OCI-LY3 (cell line): Measurements from ENCODE around the gene SRSF7.

ENCODE experiments used
- H2AFZ ChIP-seq: fragments of 200-600, 300-600 bp; shearing (Covaris generic); 2 replicates; pipeline ENCODE4 v1.6.0; 2014; ENCODE audit warnings: antibody characterized with exemption, low read depth, low read length
- H3K27ac ChIP-seq: fragments of 200-600, 300-600 bp; sonication (generic); 2 replicates; pipeline ENCODE4 v1.5.1; 2014; ENCODE audit warnings: mild to moderate bottlenecking, low read length, moderate library complexity, mixed read lengths
- H3K27me3 ChIP-seq: fragments of 200-600, 300-600 bp; sonication (generic); 2 replicates; pipeline ENCODE4 v1.6.1; 2014; ENCODE audit warnings: low read depth, low read length, mixed read lengths
- H3K36me3 ChIP-seq: fragments of 200-600, 300-600 bp; sonication (generic); replicated peaks from 2 replicates; pipeline ENCODE3; 2014; ENCODE audit warnings: low read depth, low read length, mixed read lengths
- H3K4me1 ChIP-seq: fragments of 300-600, 200-600 bp; sonication (generic); 2 replicates; pipeline ENCODE4 v1.6.1; 2014; ENCODE audit warnings: low read length, mixed read lengths
- H3K4me2 ChIP-seq: fragments of 200-600, 300-600 bp; sonication (generic); 2 replicates; pipeline ENCODE4 v1.6.1; 2014; ENCODE audit warnings: low read length, mixed read lengths
- H3K4me3 ChIP-seq: fragments of 300-600, 200-600 bp; sonication (generic); 2 replicates; pipeline ENCODE4 v1.5.1; 2014; ENCODE audit warnings: antibody characterized with exemption, mild to moderate bottlenecking, low read length, moderate library complexity
- H3K79me2 ChIP-seq: fragments of 300-600, 200-600 bp; shearing (Covaris generic); 2 replicates; pipeline ENCODE4 v1.6.1; 2014; ENCODE audit warnings: mild to moderate bottlenecking, low read length, mixed read lengths
- H3K9ac ChIP-seq: fragments of 300-600, 200-600 bp; shearing (Covaris generic); 2 replicates; pipeline ENCODE4 v1.6.0; 2014; ENCODE audit warnings: mild to moderate bottlenecking, low read length, moderate library complexity
- H3K9me3 ChIP-seq: fragments of 200-600, 300-600 bp; shearing (Covaris generic); 2 replicates; pipeline ENCODE4 v1.6.1; 2014; ENCODE audit warnings: low read length, mixed read lengths; ENCODE audit not compliant: insufficient read depth
- H4K20me1 ChIP-seq: fragments of 200-600, 300-600 bp; sonication (generic); 2 replicates; pipeline ENCODE4 v1.6.1; 2016; ENCODE audit warnings: low read length, mixed read lengths; ENCODE audit not compliant: insufficient read depth
- CTCF ChIP-seq: fragments of 200-600, 300-600 bp; sonication (generic); IDR thresholded peaks from 2 replicates; pipeline ENCODE4 v1.5.1; 2014; ENCODE audit warnings: antibody characterized with exemption, low read length, low read depth
- EZH2phosphoT487 ChIP-seq: fragments of 200-600 bp; shearing (Covaris generic); IDR thresholded peaks from 2 replicates; pipeline ENCODE4 v1.6.1; 2018; ENCODE audit warnings: antibody characterized with exemption, mixed run types, low read depth

The SRSF7 gene

GRCh38 chr2:38778687-38779082 lies 27.5 kb upstream of the SRSF7 start:
- Histone ChIP-seq H2AFZ (peak overlapping the region; percentile 93; the same call in 1 of the 2 replicates), H3K4me1 (peaks cover 4% of the 10 kb centered on the region; the same call in 1 of the 2 replicates), H3K9me3 (no peaks in the 10 kb centered on the region), H3K27me3 (no peaks in the 10 kb centered on the region; the same call in 1 of the 2 replicates), H3K4me2 (peak overlapping the region; percentile 96), H3K79me2 (peaks cover 14% of the 10 kb centered on the region), H3K4me3 (peak overlapping the region; percentile 90), H3K27ac (peak overlapping the region; percentile 35; the same call in 1 of the 2 replicates), H4K20me1 (no peaks in the 10 kb centered on the region), H3K36me3 (peaks cover 9% of the 10 kb centered on the region), H3K9ac (peak overlapping the region; percentile 88)
- TF ChIP-seq EZH2phosphoT487 (no peak), CTCF (no peak)

- H3K4me3 ChIP-seq, result no peak overlapping the region
- no peaks in the 10 kb centered on the region; the same call in 1 of the 2 replicates for H3K27me3 ChIP-seq
- H3K27ac ChIP-seq, result no peak overlapping the region
- H3K36me3 ChIP-seq, result peaks cover 5% of the 10 kb centered on the region
- peaks cover 4% of the 10 kb centered on the region; the same call in 1 of the 2 replicates for H3K4me1 ChIP-seq
- H2AFZ ChIP-seq, result no peak overlapping the region
- TF ChIP-seq CTCF (no peak), EZH2phosphoT487 (no peak)
- no peak overlapping the region for H3K4me2 ChIP-seq
- H3K9me3 ChIP-seq, result no peaks in the 10 kb centered on the region
- peaks cover 14% of the 10 kb centered on the region for H3K79me2 ChIP-seq
- H4K20me1 ChIP-seq, result no peaks in the 10 kb centered on the region
- H3K9ac ChIP-seq, result no peak overlapping the region
These were observed 25.4 kb upstream of the SRSF7 start for GRCh38 chr2:38776531-38776930.

GRCh38 chr2:38775921-38776225 lies 24.7 kb upstream of the SRSF7 start:
- Histone ChIP-seq H3K4me2 (no peak overlapping the region), H4K20me1 (no peaks in the 10 kb centered on the region), H3K9ac (no peak overlapping the region), H3K79me2 (peaks cover 14% of the 10 kb centered on the region), H3K36me3 (no peaks in the 10 kb centered on the region), H3K9me3 (no peaks in the 10 kb centered on the region), H3K4me3 (no peak overlapping the region), H2AFZ (no peak overlapping the region), H3K27ac (no peak overlapping the region), H3K4me1 (peaks cover 4% of the 10 kb centered on the region; the same call in 1 of the 2 replicates), H3K27me3 (no peaks in the 10 kb centered on the region; the same call in 1 of the 2 replicates)
- TF ChIP-seq CTCF (no peak), EZH2phosphoT487 (no peak)

GRCh38 chr2:38775097-38775920 lies 24.1 kb upstream of the SRSF7 start:
- Histone ChIP-seq H3K9ac (no peak overlapping the region), H3K4me1 (peaks cover 4% of the 10 kb centered on the region; the same call in 1 of the 2 replicates), H3K27ac (no peak overlapping the region), H3K27me3 (no peaks in the 10 kb centered on the region; the same call in 1 of the 2 replicates), H3K36me3 (no peaks in the 10 kb centered on the region), H3K4me3 (no peak overlapping the region), H3K79me2 (peaks cover 14% of the 10 kb centered on the region), H4K20me1 (no peaks in the 10 kb centered on the region), H3K9me3 (no peaks in the 10 kb centered on the region), H3K4me2 (no peak overlapping the region), H2AFZ (no peak overlapping the region)
- TF ChIP-seq CTCF (no peak), EZH2phosphoT487 (no peak)
